ENCODE results near the gene FAM156B. TPM values are rescaled to one million over a fixed set of nuclear protein-coding genes. Genes with fewer than 3 reads are reported as not detected.
"Not testable (repeated sequence)": the region's sequence is repeated elsewhere in the genome, so short reads cannot be mapped to it uniquely, and the experiment has no call there.

FAM156B gene
- total RNA-seq, 2 experiments from 2014 or later: 9.2 to 13.0 TPM

DNA sequence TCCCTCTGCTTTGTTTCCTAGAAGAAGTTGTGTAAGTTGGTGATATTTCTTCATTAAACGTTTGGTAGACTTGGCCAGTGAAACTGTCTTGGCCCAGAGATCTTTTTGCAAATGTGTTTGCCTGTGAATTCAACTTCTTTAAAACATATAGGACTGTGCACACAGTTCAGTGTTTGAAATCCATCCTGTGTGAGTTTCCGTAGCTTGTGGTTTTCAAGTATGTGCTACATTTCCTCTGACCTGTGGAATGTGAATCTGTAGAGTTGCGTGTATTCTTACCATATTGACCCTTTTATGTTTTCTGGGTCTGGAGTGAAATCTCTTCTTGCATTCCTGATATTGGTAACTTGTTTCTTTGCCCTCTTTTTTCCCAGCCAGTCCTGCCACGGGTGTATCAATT lies 8.9 kb downstream of the FAM156B start:
- H3K9me3 Mint-ChIP-seq; DNase-seq; H3K27ac ChIP-seq (ENCODE audit: low read depth in 1 of 2, low read length in 2 of 2); H3K4me1 ChIP-seq (ENCODE audit: insufficient read depth, low read length); CTCF ChIA-PET; H3K27ac Mint-ChIP-seq; ATAC-seq (ENCODE audit: poor library complexity); H3K9me3 ChIP-seq (ENCODE audit: control insufficient read depth in 1 of 2, insufficient read depth in 1 of 2, low read length in 2 of 2); H3K27me3 Mint-ChIP-seq; H3K36me3 Mint-ChIP-seq (ENCODE audit: low read depth); H3K27me3 ChIP-seq (ENCODE audit: control insufficient read depth in 1 of 2, insufficient read depth in 2 of 2, low read length in 2 of 2); H3K36me3 ChIP-seq (ENCODE audit: insufficient read depth, low read length); POLR2A ChIA-PET; H3K4me3 ChIP-seq (ENCODE audit: low read length); intact Hi-C loops (cut with DNase I, micrococcal nuclease); H3K4me1 Mint-ChIP-seq (ENCODE audit: low read depth); H3K4me3 Mint-ChIP-seq: not testable (repeated sequence)

DNA sequence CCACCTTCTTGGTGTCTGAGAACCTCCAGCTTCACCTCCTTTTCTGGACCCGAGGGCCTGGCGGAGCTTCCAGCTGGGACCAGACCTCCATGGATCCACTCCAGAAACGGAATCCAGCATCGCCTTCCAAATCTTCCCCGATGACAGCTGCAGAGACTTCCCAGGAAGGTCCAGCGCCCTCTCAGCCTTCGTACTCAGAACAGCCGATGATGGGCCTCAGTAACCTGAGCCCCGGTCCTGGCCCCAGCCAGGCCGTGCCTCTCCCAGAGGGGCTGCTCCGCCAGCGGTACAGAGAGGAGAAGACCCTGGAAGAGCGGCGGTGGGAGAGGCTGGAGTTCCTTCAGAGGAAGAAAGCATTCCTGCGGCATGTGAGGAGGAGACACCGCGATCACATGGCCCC lies 10.0 kb downstream of the FAM156B start:
- DNase-seq; H3K36me3 ChIP-seq (ENCODE audit: insufficient read depth, low read length); ATAC-seq (ENCODE audit: poor library complexity); CTCF ChIA-PET; H3K4me1 Mint-ChIP-seq (ENCODE audit: low read depth); H3K9me3 ChIP-seq (ENCODE audit: control insufficient read depth in 1 of 2, insufficient read depth in 1 of 2, low read length in 2 of 2); H3K9me3 Mint-ChIP-seq; intact Hi-C loops (cut with DNase I, micrococcal nuclease); H3K27me3 Mint-ChIP-seq; H3K4me1 ChIP-seq (ENCODE audit: insufficient read depth, low read length); H3K36me3 Mint-ChIP-seq (ENCODE audit: low read depth); H3K27ac Mint-ChIP-seq; H3K27ac ChIP-seq (ENCODE audit: low read depth in 1 of 2, low read length in 2 of 2); H3K4me3 Mint-ChIP-seq; H3K27me3 ChIP-seq (ENCODE audit: control insufficient read depth in 1 of 2, insufficient read depth in 2 of 2, low read length in 2 of 2); H3K4me3 ChIP-seq (ENCODE audit: low read length); POLR2A ChIA-PET: not testable (repeated sequence)

DNA sequence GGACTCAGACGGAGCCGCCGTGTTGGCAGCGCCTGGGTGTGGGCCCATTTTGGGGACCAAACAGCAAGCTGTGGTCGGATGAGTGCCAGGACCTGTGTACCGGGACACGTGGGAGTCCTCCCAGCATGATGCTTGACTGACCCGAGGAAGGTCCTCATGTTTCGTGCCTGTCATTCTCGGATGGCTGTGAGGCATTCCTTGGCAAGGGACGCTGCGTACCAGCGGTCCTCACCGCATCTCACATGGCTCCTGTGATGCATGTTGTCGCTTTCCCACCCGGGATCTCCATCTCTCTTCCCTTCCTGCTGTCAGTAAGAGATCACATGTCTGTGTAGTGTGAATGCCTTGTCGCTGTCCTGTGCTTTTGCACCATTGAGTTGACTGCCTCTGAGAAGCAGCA lies 10.8 kb downstream of the FAM156B start:
- ATAC-seq (ENCODE audit: poor library complexity); POLR2A ChIA-PET: not testable (repeated sequence)

DNA sequence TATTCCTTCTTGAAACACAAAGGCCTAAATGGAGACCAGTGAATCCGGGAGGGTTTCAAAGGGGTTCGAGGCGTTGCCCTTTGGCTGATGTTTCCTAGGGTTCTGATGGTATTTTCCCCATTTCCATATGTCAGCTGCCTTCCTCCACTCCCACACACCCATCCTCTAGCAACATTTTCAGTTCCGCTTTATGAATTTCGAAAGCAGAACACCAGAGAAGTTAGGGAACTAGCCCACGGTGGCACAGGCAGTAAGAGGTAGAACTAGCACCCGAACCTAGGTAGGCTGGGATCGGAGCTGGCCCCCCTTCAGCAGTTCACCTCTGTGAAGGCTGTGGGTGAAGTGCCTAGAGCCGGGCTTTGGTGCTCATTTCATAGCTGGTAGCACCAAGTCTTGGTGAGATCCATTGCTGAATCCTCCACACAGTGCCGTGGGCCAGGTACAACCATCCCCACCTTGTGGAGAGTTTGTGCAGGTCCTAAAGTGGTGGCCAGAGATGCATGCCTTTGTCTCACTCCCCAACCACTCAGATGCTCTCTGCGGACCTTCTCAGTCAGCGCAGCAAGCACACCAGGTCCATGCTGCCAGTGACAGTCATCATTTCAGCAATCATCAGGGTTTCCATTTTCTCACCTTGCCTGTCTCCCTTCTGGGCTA lies 12.3 kb downstream of the FAM156B start:
- H3K36me3 Mint-ChIP-seq (ENCODE audit: low read depth); H3K27ac Mint-ChIP-seq; H3K36me3 ChIP-seq (ENCODE audit: insufficient read depth, low read length); POLR2A ChIA-PET; H3K4me1 ChIP-seq (ENCODE audit: insufficient read depth, low read length); ATAC-seq (ENCODE audit: poor library complexity); H3K9me3 Mint-ChIP-seq; H3K9me3 ChIP-seq (ENCODE audit: control insufficient read depth in 1 of 2, insufficient read depth in 1 of 2, low read length in 2 of 2); CTCF ChIA-PET; DNase-seq; intact Hi-C loops (cut with DNase I, micrococcal nuclease); H3K4me3 ChIP-seq (ENCODE audit: low read length); H3K27ac ChIP-seq (ENCODE audit: low read depth in 1 of 2, low read length in 2 of 2); H3K4me1 Mint-ChIP-seq (ENCODE audit: low read depth); H3K27me3 ChIP-seq (ENCODE audit: control insufficient read depth in 1 of 2, insufficient read depth in 2 of 2, low read length in 2 of 2); H3K4me3 Mint-ChIP-seq; H3K27me3 Mint-ChIP-seq: not testable (repeated sequence)

More for the DNA sequence above, 10.8 kb downstream of the FAM156B start:
- DNase-seq; H3K4me1 Mint-ChIP-seq (ENCODE audit: low read depth); intact Hi-C loops (cut with DNase I, micrococcal nuclease); H3K27ac Mint-ChIP-seq; H3K36me3 Mint-ChIP-seq (ENCODE audit: low read depth); CTCF ChIA-PET; H3K27me3 ChIP-seq (ENCODE audit: control insufficient read depth in 1 of 2, insufficient read depth in 2 of 2, low read length in 2 of 2); H3K4me3 Mint-ChIP-seq; H3K36me3 ChIP-seq (ENCODE audit: insufficient read depth, low read length); H3K4me1 ChIP-seq (ENCODE audit: insufficient read depth, low read length); H3K27ac ChIP-seq (ENCODE audit: low read depth in 1 of 2, low read length in 2 of 2); H3K9me3 ChIP-seq (ENCODE audit: control insufficient read depth in 1 of 2, insufficient read depth in 1 of 2, low read length in 2 of 2); H3K4me3 ChIP-seq (ENCODE audit: low read length); H3K9me3 Mint-ChIP-seq; H3K27me3 Mint-ChIP-seq: not testable (repeated sequence)

DNA sequence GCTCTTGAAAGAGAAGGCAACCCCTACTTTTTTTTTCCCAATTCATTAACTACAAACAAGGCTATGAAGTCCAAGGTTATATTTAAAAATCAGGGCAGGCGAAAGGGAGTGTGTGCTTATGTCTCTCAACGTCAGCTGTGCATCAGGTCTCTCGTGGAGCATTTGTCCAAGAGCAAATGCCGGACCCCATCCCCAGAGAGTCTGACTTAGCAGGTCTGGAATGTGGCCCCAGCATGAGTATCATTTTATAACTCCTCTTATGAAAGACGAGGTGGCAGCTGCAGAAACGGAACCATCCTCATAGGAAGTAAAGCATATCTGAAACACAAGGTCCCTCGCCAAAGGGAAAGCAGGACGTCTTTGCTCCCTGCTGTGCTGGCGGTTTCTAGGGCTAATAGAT lies 16.6 kb downstream of the FAM156B start:
- CTCF ChIA-PET; H3K4me1 Mint-ChIP-seq (ENCODE audit: low read depth); H3K27ac ChIP-seq (ENCODE audit: low read depth in 1 of 2, low read length in 2 of 2); H3K27me3 Mint-ChIP-seq; H3K27ac Mint-ChIP-seq; intact Hi-C loops (cut with DNase I, micrococcal nuclease); H3K9me3 ChIP-seq (ENCODE audit: control insufficient read depth in 1 of 2, insufficient read depth in 1 of 2, low read length in 2 of 2); H3K4me1 ChIP-seq (ENCODE audit: insufficient read depth, low read length); H3K9me3 Mint-ChIP-seq; POLR2A ChIA-PET; H3K4me3 ChIP-seq (ENCODE audit: low read length); ATAC-seq (ENCODE audit: poor library complexity); H3K27me3 ChIP-seq (ENCODE audit: control insufficient read depth in 1 of 2, insufficient read depth in 2 of 2, low read length in 2 of 2); H3K36me3 Mint-ChIP-seq (ENCODE audit: low read depth); H3K36me3 ChIP-seq (ENCODE audit: insufficient read depth, low read length); H3K4me3 Mint-ChIP-seq; DNase-seq: not testable (repeated sequence)

DNA sequence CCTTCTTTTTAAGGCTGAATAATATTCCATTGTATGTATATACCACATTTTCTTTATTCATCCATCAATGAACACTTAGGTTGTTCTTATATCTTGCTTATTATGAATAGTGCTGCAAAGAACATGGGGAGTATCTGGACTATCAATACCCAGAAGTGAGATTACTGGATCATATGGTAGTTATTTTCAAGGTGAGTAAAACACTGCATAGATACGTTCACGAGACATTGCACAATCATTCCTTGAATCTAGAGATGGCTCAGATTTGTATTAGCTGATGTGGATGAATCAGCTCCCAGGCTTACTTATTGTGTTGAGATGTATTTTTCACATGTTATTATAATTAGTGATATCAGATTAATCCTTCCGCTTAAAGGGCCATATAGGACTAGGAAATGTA lies 17.6 kb downstream of the FAM156B start:
- H3K4me1 Mint-ChIP-seq (ENCODE audit: low read depth); H3K9me3 ChIP-seq (ENCODE audit: control insufficient read depth in 1 of 2, insufficient read depth in 1 of 2, low read length in 2 of 2); H3K4me3 Mint-ChIP-seq; POLR2A ChIA-PET; H3K36me3 Mint-ChIP-seq (ENCODE audit: low read depth); DNase-seq; H3K27ac Mint-ChIP-seq; intact Hi-C loops (cut with DNase I, micrococcal nuclease); H3K27me3 Mint-ChIP-seq; CTCF ChIA-PET; H3K27ac ChIP-seq (ENCODE audit: low read depth in 1 of 2, low read length in 2 of 2); H3K9me3 Mint-ChIP-seq; H3K27me3 ChIP-seq (ENCODE audit: control insufficient read depth in 1 of 2, insufficient read depth in 2 of 2, low read length in 2 of 2); H3K36me3 ChIP-seq (ENCODE audit: insufficient read depth, low read length); ATAC-seq (ENCODE audit: poor library complexity); H3K4me3 ChIP-seq (ENCODE audit: low read length); H3K4me1 ChIP-seq (ENCODE audit: insufficient read depth, low read length): not testable (repeated sequence)
